MM.1S (cell line): ENCODE measurements around the gene AP3D1.

ENCODE experiments used
- DNase-seq: peaks from one replicate; pipeline ENCODE4 v3.0.0-alpha.2; 2015
- H2AFZ ChIP-seq: fragments of 300-600 bp; sonication (generic); 2 replicates; pipeline ENCODE4 v1.6.0; 2016; ENCODE audit warnings: antibody characterized with exemption, low read length
- H3F3A ChIP-seq: fragments of 300-600 bp; sonication (generic); 2 replicates; pipeline ENCODE4 v1.6.1; 2016; ENCODE audit warnings: mild to moderate bottlenecking, antibody characterized with exemption, low read length, moderate library complexity, mixed read lengths; ENCODE audit not compliant: insufficient read depth
- H3K27ac ChIP-seq: fragments of 300-600 bp; sonication (generic); 2 replicates; pipeline ENCODE4 v1.5.1; 2016; ENCODE audit warnings: mild to moderate bottlenecking, low read length
- H3K27me3 ChIP-seq: fragments of 300-600 bp; sonication (generic); replicated peaks from 2 replicates; pipeline ENCODE4 v1.6.0; 2016; ENCODE audit warnings: low read length; ENCODE audit not compliant: insufficient read depth
- H3K36me3 ChIP-seq: fragments of 300-600 bp; sonication (generic); replicated peaks from 2 replicates; pipeline ENCODE4 v1.6.1; 2016; ENCODE audit warnings: mild to moderate bottlenecking, low read length, mixed read lengths; ENCODE audit not compliant: insufficient read depth
- H3K4me1 ChIP-seq: fragments of 300-600 bp; sonication (generic); 2 replicates; pipeline ENCODE4 v1.6.1; 2016; ENCODE audit warnings: low read length, mixed read lengths
- H3K4me2 ChIP-seq: fragments of 300-600 bp; sonication (generic); 2 replicates; pipeline ENCODE4 v1.6.0; 2016; ENCODE audit warnings: low read depth, low read length
- H3K4me3 ChIP-seq: fragments of 300-600 bp; sonication (generic); 2 replicates; pipeline ENCODE4 v1.5.1; 2016; ENCODE audit warnings: low read length, mixed read lengths
- H3K79me2 ChIP-seq: fragments of 300-600 bp; sonication (generic); 2 replicates; pipeline ENCODE4 v1.6.1; 2016; ENCODE audit warnings: mixed run types, low read length, mixed read lengths
- H3K9ac ChIP-seq: fragments of 300-600 bp; sonication (generic); 2 replicates; pipeline ENCODE4 v1.6.1; 2016; ENCODE audit warnings: low read length, mixed read lengths
- H3K9me2 ChIP-seq: fragments of 300-600 bp; sonication (generic); replicated peaks from 2 replicates; pipeline ENCODE4 v1.6.1; 2016; ENCODE audit warnings: mild to moderate bottlenecking, low read length, mixed read lengths; ENCODE audit not compliant: insufficient read depth
- H3K9me3 ChIP-seq: fragments of 300-600 bp; sonication (generic); replicated peaks from 2 replicates; pipeline ENCODE4 v1.6.1; 2016; ENCODE audit warnings: mild to moderate bottlenecking, low read length, mixed read lengths; ENCODE audit not compliant: insufficient read depth
- H4K20me1 ChIP-seq: fragments of 300-600 bp; sonication (generic); 2 replicates; pipeline ENCODE4 v1.6.1; 2016; ENCODE audit warnings: mild to moderate bottlenecking, low read length, moderate library complexity, mixed read lengths; ENCODE audit not compliant: insufficient read depth
- CTCF ChIP-seq: fragments of 300-600 bp; sonication (generic); IDR thresholded peaks from 2 replicates; pipeline ENCODE4 v1.5.1; 2016; ENCODE audit warnings: antibody characterized with exemption, low read length, mixed read lengths
- EZH2 ChIP-seq: fragments of 300-600 bp; sonication (generic); optimal IDR thresholded peaks from 2 replicates; pipeline ENCODE3; 2017; ENCODE audit warnings: low read depth, mild to moderate bottlenecking, antibody characterized with exemption, low read length, mixed read lengths
- EZH2phosphoT487 ChIP-seq: fragments of 300-600 bp; sonication (generic); IDR thresholded peaks from 2 replicates; pipeline ENCODE4 v1.6.1; 2018; ENCODE audit warnings: antibody characterized with exemption, low read length

The AP3D1 gene

GRCh38 chr19:2117215-2117960 is 34.0 kb downstream of the AP3D1 start:
- Histone ChIP-seq H3K4me2 (no peak overlapping the region), H4K20me1 (no peaks in the 10 kb centered on the region), H3K36me3 (peaks cover 22% of the 10 kb centered on the region)

DNA sequence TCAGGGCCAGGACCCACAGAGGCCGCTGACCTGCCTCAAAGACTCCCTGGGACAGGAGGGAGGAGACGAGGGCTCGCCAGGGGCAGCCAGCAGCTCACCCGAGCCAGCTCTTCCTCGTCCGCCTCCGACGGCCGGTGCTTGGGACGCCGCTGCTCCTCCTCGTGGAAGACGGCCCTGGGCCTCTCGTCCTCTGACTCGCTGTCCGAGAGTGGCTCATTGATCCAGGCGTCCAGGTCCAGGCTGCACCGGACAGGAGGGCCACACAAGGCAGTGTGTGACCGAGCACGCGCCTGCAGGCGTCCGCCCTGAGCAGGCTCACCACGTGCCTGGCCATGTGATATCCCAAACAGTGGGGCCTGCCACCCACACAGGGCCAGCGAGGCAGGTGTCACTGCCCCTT is 34.9 kb downstream of the AP3D1 start:
- Histone ChIP-seq H3K4me2 (no peak overlapping the region), H3K9me3 (no peaks in the 10 kb centered on the region), H3K36me3 (peaks cover 22% of the 10 kb centered on the region), H4K20me1 (no peaks in the 10 kb centered on the region), H3K27me3 (no peaks in the 10 kb centered on the region), H3K9me2 (no peaks in the 10 kb centered on the region), H3F3A (no peaks in the 10 kb centered on the region), H3K4me1 (no peaks in the 10 kb centered on the region), H3K4me3 (no peak overlapping the region), H3K27ac (no peak overlapping the region), H3K9ac (no peak overlapping the region), H3K79me2 (peaks cover 14% of the 10 kb centered on the region; the same call in 1 of the 2 replicates), H2AFZ (no peak overlapping the region)
- DNase-seq, result no peak
- TF ChIP-seq CTCF, result no peak
- no peak for TF ChIP-seq EZH2phosphoT487
- TF ChIP-seq EZH2, result no peak

More at GRCh38 chr19:2117215-2117960, 34.0 kb downstream of the AP3D1 start:
- Histone ChIP-seq H3K4me1 (no peaks in the 10 kb centered on the region), H3F3A (no peaks in the 10 kb centered on the region), H3K9ac (no peak overlapping the region), H3K27me3 (no peaks in the 10 kb centered on the region), H3K79me2 (peaks cover 22% of the 10 kb centered on the region; the same call in 1 of the 2 replicates), H3K9me2 (no peaks in the 10 kb centered on the region), H3K4me3 (no peak overlapping the region), H3K9me3 (no peaks in the 10 kb centered on the region), H2AFZ (no peak overlapping the region), H3K27ac (no peak overlapping the region)
- DNase-seq, result no peak
- TF ChIP-seq EZH2phosphoT487 (no peak), EZH2 (no peak), CTCF (no peak)

DNA sequence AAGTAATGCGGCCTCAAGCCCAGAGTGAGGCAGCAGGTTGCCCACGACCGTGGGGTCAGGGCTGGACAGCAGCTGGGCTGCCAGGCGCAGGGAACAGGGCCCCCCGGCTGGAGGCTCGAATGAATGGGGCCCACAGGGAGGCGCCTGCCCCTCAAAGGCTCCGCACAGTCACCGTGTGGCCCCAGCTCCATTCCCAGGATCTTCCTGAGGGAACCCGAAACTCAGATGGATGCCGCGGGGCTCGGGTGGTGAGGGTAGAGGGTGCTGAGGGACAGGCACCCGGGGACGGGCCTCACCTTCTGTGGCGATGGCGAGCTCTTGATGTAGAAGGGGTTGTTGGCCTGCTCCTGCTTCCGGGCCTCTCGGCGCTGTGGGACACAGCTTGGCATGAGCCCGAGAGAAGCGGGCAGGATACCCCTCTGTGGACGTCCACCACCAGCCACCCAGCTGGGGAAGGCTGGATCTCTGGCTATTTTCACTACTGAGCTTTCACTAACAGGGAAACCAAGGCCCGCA is 35.4 kb downstream of the AP3D1 start:
- Histone ChIP-seq H3K4me1 (no peaks in the 10 kb centered on the region), H3K4me3 (no peak overlapping the region), H2AFZ (no peak overlapping the region), H3K9ac (no peak overlapping the region), H3F3A (no peaks in the 10 kb centered on the region), H3K27me3 (no peaks in the 10 kb centered on the region), H3K27ac (no peak overlapping the region), H3K9me2 (no peaks in the 10 kb centered on the region), H4K20me1 (no peaks in the 10 kb centered on the region), H3K36me3 (peaks cover 18% of the 10 kb centered on the region), H3K9me3 (no peaks in the 10 kb centered on the region), H3K4me2 (no peak overlapping the region), H3K79me2 (peaks cover 9% of the 10 kb centered on the region; the same call in 1 of the 2 replicates)
- no peak for TF ChIP-seq EZH2phosphoT487
- TF ChIP-seq CTCF, result no peak
- TF ChIP-seq EZH2, result no peak
- DNase-seq, result no peak
